ENCODE measurements around the gene TMEM95.
A peak's percentile ranks its signal among the peaks of the same experiment; 100 is the strongest.

Gene TMEM95

DNA sequence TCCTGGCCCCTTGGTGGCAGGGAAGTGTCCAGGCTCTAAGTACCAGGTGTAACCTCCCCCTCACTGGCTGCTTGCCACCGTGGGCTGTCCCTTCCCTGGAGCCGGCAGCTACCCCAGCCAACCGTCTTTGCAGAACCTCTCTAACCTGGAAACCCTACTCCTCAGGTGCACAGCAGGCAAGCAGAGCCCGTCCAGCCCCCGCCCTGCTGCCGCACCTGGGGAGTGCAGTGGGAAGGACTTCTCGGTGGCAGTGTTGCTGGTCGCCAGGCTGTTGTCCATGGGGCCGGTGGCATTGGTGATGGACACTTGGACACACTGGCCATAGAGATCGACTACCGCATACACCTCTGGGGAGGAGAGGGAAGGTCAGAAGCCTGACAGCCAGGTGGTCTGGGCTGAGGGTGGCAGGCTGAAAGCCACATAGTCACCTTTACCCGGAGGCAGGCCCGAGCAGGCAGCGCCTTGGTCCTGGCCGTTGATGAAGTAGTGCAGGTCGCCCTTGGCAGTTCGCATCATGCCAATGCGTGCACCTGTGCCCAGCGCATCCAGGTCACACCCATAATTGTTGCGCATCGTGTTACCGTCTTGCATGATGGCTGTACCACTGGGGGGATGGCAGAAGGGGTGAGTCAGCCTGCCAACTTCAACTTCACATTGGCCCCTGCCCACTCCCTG lies 32.3 kb upstream of the TMEM95 start:
- no peak for DNase-seq
- intact Hi-C loops (cut with DNase I; ENCODE audit: low total_unique reads) = no loop called here
- TF ChIP-seq, protein P1, sequence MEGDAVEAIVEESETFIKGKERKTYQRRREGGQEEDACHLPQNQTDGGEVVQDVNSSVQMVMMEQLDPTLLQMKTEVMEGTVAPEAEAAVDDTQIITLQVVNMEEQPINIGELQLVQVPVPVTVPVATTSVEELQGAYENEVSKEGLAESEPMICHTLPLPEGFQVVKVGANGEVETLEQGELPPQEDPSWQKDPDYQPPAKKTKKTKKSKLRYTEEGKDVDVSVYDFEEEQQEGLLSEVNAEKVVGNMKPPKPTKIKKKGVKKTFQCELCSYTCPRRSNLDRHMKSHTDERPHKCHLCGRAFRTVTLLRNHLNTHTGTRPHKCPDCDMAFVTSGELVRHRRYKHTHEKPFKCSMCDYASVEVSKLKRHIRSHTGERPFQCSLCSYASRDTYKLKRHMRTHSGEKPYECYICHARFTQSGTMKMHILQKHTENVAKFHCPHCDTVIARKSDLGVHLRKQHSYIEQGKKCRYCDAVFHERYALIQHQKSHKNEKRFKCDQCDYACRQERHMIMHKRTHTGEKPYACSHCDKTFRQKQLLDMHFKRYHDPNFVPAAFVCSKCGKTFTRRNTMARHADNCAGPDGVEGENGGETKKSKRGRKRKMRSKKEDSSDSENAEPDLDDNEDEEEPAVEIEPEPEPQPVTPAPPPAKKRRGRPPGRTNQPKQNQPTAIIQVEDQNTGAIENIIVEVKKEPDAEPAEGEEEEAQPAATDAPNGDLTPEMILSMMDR (IDR thresholded peaks at IDR 0.05) = no peak
- H3K4me1 ChIP-seq = peaks cover 0 to 4% (median 0%) of the 10 kb centered on the region in 4 donors
- H3K27ac ChIP-seq = no peak overlapping the region
- no peaks in the 10 kb centered on the region for H3K9me3 ChIP-seq
- H3K27me3 ChIP-seq = no peaks in the 10 kb centered on the region
- peaks cover 43 to 98% (median 74%) of the 10 kb centered on the region in 3 donors for H3K36me3 ChIP-seq
- H3K4me3 ChIP-seq = no peak overlapping the region

DNA sequence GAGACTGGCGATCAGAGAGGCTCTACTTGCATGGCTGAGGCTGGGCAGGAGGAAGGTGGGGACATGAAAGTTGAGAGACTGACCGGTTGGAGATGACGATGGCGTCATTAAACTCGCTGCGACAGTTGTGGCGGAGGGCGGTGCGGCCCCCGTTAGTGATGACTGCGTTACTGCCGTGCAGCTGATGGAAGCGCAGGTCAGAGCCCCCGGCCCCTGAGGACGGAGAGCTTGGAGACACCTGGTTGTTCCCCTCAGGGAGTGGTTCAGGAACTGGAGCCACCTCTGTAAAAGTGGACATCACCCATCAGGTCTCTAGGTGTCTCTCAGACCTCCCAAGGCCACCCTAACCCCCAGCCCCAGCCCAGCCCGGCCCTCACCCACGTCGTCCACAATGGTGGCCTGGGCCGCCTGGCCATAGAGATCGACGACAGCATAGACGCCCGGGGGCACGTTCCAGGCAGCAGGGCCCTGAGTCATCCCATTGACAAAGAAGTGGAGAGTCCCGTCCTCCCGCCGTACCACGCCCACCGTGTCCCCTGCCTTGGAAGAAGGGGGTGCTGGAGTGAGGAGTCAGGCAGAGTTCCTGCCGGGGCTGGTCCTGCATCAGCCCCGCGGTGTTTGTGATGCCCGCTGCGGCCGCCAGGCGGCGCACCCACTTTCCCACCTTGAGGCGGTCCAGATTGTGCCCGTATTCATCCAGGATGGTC lies 31.1 kb upstream of the TMEM95 start:
- DNase-seq = peak in 1 of 2 donors; percentile 48
- Histone ChIP-seq H3K9me3 (no peaks in the 10 kb centered on the region), H3K27ac (no peak overlapping the region), H3K36me3 (peaks cover 40 to 87% (median 61%) of the 10 kb centered on the region in 3 donors), H3K4me1 (peaks cover 0 to 15% (median 9%) of the 10 kb centered on the region in 4 donors), H3K27me3 (no peaks in the 10 kb centered on the region), H3K4me3 (no peak overlapping the region)
- TF ChIP-seq, protein P1 (IDR thresholded peaks at IDR 0.05) = peak; percentile 74 to 75
- intact Hi-C loops (cut with DNase I; ENCODE audit: low total_unique reads) = no loop called here

DNA sequence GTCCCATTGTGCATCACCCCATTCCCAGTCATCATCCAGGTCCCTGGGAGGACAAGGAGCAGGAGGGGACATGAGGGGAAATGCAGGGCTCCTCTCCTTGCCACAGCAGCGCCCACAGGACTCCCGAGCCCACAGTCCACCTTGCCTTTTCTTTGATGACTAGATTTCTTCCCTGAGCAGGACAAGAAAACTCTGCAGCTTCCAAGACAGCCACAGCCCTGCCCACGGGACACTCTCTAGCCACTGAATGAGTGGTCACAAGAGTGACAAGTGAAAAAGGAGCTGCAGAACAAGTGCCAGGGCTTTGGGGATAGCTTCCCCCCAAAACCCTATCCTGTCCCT lies 30.5 kb upstream of the TMEM95 start:
- TF ChIP-seq, protein P1 (IDR thresholded peaks at IDR 0.05) = no peak
- no peaks in the 10 kb centered on the region for H3K9me3 ChIP-seq
- no peak overlapping the region for H3K27ac ChIP-seq
- no peaks in the 10 kb centered on the region for H3K27me3 ChIP-seq
- H3K36me3 ChIP-seq = peaks cover 40 to 82% (median 59%) of the 10 kb centered on the region in 3 donors
- no peak overlapping the region for H3K4me3 ChIP-seq
- DNase-seq = no peak
- peaks cover 0 to 15% (median 9%) of the 10 kb centered on the region in 4 donors for H3K4me1 ChIP-seq
- intact Hi-C loops (cut with DNase I; ENCODE audit: low total_unique reads) = no loop called here

DNA sequence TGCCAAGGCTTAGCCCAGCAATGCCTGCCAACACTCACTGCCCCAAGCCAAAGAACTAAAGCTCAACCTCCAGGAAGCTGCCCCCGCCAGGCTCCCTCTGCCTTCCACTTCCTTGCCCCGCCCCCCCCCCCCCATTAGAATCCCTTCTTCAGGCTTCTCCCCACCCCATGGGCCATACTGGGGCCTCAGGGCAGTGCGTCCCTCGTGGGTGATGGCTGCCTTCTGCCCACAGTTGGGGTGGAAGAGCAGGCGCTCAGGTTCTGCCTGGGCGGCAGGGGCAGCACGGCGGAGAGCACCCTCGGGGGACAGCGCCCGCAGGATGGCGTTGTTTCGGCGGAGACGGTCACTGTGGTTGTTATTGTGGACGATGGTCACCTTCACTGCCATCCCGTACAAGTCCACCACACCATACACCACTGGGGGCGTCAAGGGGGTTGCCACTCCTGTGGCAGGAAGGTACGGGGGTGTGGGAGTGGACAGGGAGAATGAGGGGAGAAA lies 29.9 kb upstream of the TMEM95 start:
- no peak for DNase-seq
- no peak overlapping the region for H3K4me3 ChIP-seq
- peaks cover 0 to 15% (median 9%) of the 10 kb centered on the region in 4 donors for H3K4me1 ChIP-seq
- H3K27me3 ChIP-seq = no peaks in the 10 kb centered on the region
- no peak overlapping the region for H3K27ac ChIP-seq
- H3K9me3 ChIP-seq = no peaks in the 10 kb centered on the region
- TF ChIP-seq, protein P1 (IDR thresholded peaks at IDR 0.05) = no peak
- intact Hi-C loops (cut with DNase I; ENCODE audit: low total_unique reads) = no loop called here
- H3K36me3 ChIP-seq = peaks cover 40 to 78% (median 56%) of the 10 kb centered on the region in 3 donors

GRCh38 chr17:7326186-7326585 lies 28.8 kb upstream of the TMEM95 start:
- H3K4me3 ChIP-seq = no peak overlapping the region
- peaks cover 0 to 23% (median 16%) of the 10 kb centered on the region in 4 donors for H3K4me1 ChIP-seq
- TF ChIP-seq, protein P1 (IDR thresholded peaks at IDR 0.05) = no peak
- DNase-seq = no peak
- no peak overlapping the region for H3K27ac ChIP-seq
- H3K36me3 ChIP-seq = peaks cover 29 to 67% (median 45%) of the 10 kb centered on the region in 3 donors
- intact Hi-C loops (cut with DNase I; ENCODE audit: low total_unique reads) = no loop called here
- no peaks in the 10 kb centered on the region for H3K27me3 ChIP-seq
- H3K9me3 ChIP-seq = no peaks in the 10 kb centered on the region

Measured in tibial artery (tissue), 4 donors.